ENCODE measurements around the gene ZNF439. TPM values are rescaled to one million over a fixed set of nuclear protein-coding genes. Genes with fewer than 3 reads are reported as not detected.

The ZNF439 gene
- total and polyA plus RNA-seq, 2 of the 13 experiments (the other 11 are each of a cell fraction or from before 2014, with no cell fraction given), result 2.9 to 4.9 TPM

- peak overlapping the region; percentile 81 for H2AFZ ChIP-seq (ENCODE audit: low read length)
- no peaks in the 10 kb centered on the region for H4K20me1 ChIP-seq (ENCODE audit: insufficient read depth, low read length)
- no peaks in the 10 kb centered on the region; a peak in 1 of 5 replicates for H3K27me3 ChIP-seq (ENCODE audit: control insufficient read depth in 1 of 2, insufficient read depth in 2 of 2, low read length in 2 of 2)
- ChIA-PET CTCF (ENCODE audit: low intra/inter-chr PET ratio, low total read pairs) (no interaction called here), POLR2A (interaction anchor here (0.5 to 4.5 kb wide), 4 partner anchors 16 to 437 kb away, joined by 3 to 27 read pairs (median 3); partner anchors contain the start of gene ZNF491)
- DNase-seq (ENCODE audit: low spot score), result no peak
- FAIRE-seq, result no peak
- BruUV-seq (replicated peaks), result no TSS peak
- peak overlapping the region; percentile 99 for H3K4me2 ChIP-seq (ENCODE audit: low read depth, low read length)
- H3K36me3 ChIP-seq (replicated peaks in 1 of 2; ENCODE audit: control insufficient read depth in 1 of 2, insufficient read depth in 2 of 2, low read length in 2 of 2), result no peaks in the 10 kb centered on the region
- peak overlapping the region; percentile 84 to 99 (median 91) for H3K4me3 ChIP-seq (replicated peaks in 1 of 3; ENCODE audit: insufficient read depth in 1 of 3, low read depth in 2 of 3, low read length in 3 of 3)
- intact Hi-C loops (cut with micrococcal nuclease; ENCODE audit: unreplicated experiment) (no loop called here), in situ Hi-C loops (cut with HindIII; ENCODE audit: extremely low pct_ligation_motif_present, low pct_unique_long_range_greater_than_20kb) (no loop called here)
- peak overlapping the region; percentile 95 for H3K9ac ChIP-seq (ENCODE audit: insufficient read depth, low read depth, low read length)
- peak; percentile 66 for ATAC-seq
- peaks cover 32% of the 10 kb centered on the region for H3K4me1 ChIP-seq (ENCODE audit: insufficient read depth, low read length)
- H3K79me2 ChIP-seq (ENCODE audit: insufficient read depth, low read length), result peaks cover 6% of the 10 kb centered on the region
- WGBS (ENCODE audit: low lambda C conversion rate), result 13% methylated on average over 4 of the region's 6 CpGs
- no peaks in the 10 kb centered on the region for H3K9me3 ChIP-seq (ENCODE audit: low read length)
- peak overlapping the region; percentile 89 for H3K27ac ChIP-seq (ENCODE audit: extremely low read length, insufficient read depth, low read length)
- TF ChIP-seq NONO (IDR thresholded peaks at IDR 0.05) (no peak), NONO (CRISPR knock-in tag; conservative IDR thresholded peaks at IDR 0.05) (peak; percentile 11; the same call in 1 of the 2 replicates), LCORL (IDR thresholded peaks at IDR 0.05) (no peak), LCORL (CRISPR knock-in tag; IDR thresholded peaks at IDR 0.05) (peak; percentile 65; the same call in 1 of the 2 replicates), DMAP1 (CRISPR knock-in tag; IDR thresholded peaks at IDR 0.05) (no peak), SRSF9 (IDR thresholded peaks at IDR 0.05; ENCODE audit: borderline replicate concordance, insufficient read depth, low read depth, low read length, poor library complexity, severe bottlenecking) (no peak), ZBTB25 (CRISPR knock-in tag; IDR thresholded peaks at IDR 0.05) (no peak), FOXC1 (CRISPR knock-in tag; IDR thresholded peaks at IDR 0.05; ENCODE audit: borderline replicate concordance) (0 out of 2 replicates have a peak, but pooled peaks have one; percentile 42), EED (CRISPR knock-in tag; IDR thresholded peaks at IDR 0.05) (peak; percentile 14; the same call in 1 of the 2 replicates), ZNF142 (CRISPR knock-in tag; IDR thresholded peaks at IDR 0.05) (peak; percentile 1; the same call in 1 of the 2 replicates), SAFB2 (CRISPR knock-in tag; IDR thresholded peaks at IDR 0.05; ENCODE audit: borderline replicate concordance, low read depth) (peak; percentile 27; the same call in 1 of the 2 replicates), ZBTB42 (CRISPR knock-in tag; IDR thresholded peaks at IDR 0.05) (no peak), MAZ (IDR thresholded peaks at IDR 0.05; ENCODE audit: borderline replicate concordance, low read depth, low read length) (no peak), MAZ (CRISPR knock-in tag; IDR thresholded peaks at IDR 0.05; ENCODE audit: low read depth) (peak; percentile 7; the same call in 1 of the 2 replicates), ZNF674 (CRISPR knock-in tag; IDR thresholded peaks at IDR 0.05; ENCODE audit: low read depth) (0 out of 2 replicates have a peak, but pooled peaks have one; percentile 0), NCOA1 (CRISPR knock-in tag; IDR thresholded peaks at IDR 0.05) (0 out of 2 replicates have a peak, but pooled peaks have one; percentile 32), ZNF784 (CRISPR knock-in tag; IDR thresholded peaks at IDR 0.05; ENCODE audit: borderline replicate concordance) (0 out of 2 replicates have a peak, but pooled peaks have one; percentile 26), YEATS2 (CRISPR knock-in tag; IDR thresholded peaks at IDR 0.05; ENCODE audit: borderline replicate concordance) (no peak), GATA4 (IDR thresholded peaks at IDR 0.05; ENCODE audit: borderline replicate concordance, low read depth) (no peak)
These were observed 34.9 kb upstream of the ZNF439 start for GRCh38 chr19:11813703-11814028.
